IMR-90 (cell line): ENCODE results near the gene ACTN1. TPM values are rescaled to one million over a fixed set of nuclear protein-coding genes. Genes with fewer than 3 reads are reported as not detected.

Source experiments
- ATAC-seq: fragments of 200-7000 bp; cut with Tn5 transposase; 2 replicates; pipeline ENCODE4 v1.9.1; 2020; ENCODE audit warnings: low read depth, mild to moderate bottlenecking, moderate library complexity
- BruUV-seq: library from RNA; stranded (reverse); fragments of 400-500 nt; replicated peaks from 2 replicates; lab custom pipeline; 2021; lab: Mats Ljungman, UMichigan
- CTCF ChIA-PET: fragments of 300-600 bp; formaldehyde crosslinking; extraction: SDS; loops from one replicate; lab custom pipeline; 2021; ENCODE audit warnings: antibody characterized with exemption; lab: Yijun Ruan, JAX
- POLR2A ChIA-PET: fragments of 300-600 bp; sonication (Branson Sonifier 250); formaldehyde crosslinking; loops from one replicate; lab custom pipeline; 2022; ENCODE audit warnings: antibody characterized with exemption; ENCODE audit not compliant: unreplicated experiment; lab: Charles Lee
- DNase-seq: peaks from one replicate; pipeline ENCODE4 v3.0.0; 2013
- H2AFZ ChIP-seq: replicated peaks from 2 replicates; pipeline ENCODE3; 2013; ENCODE audit warnings: low read length, mild to moderate bottlenecking; ENCODE audit not compliant: poor library complexity
- H2AK5ac ChIP-seq: 2 replicates; pipeline ENCODE4 v1.6.1; 2013; ENCODE audit warnings: low read depth, low read length, inconsistent platforms
- H2AK9ac ChIP-seq: replicated peaks from 2 replicates; pipeline ENCODE3; 2013; ENCODE audit warnings: mild to moderate bottlenecking, low read depth, low read length, moderate library complexity; ENCODE audit not compliant: poor library complexity
- H2BK120ac ChIP-seq: 2 replicates; pipeline ENCODE4 v1.6.1; 2013; ENCODE audit warnings: low read depth, low read length, inconsistent platforms
- H2BK15ac ChIP-seq: 3 replicates; pipeline ENCODE4 v1.6.1; 2013; ENCODE audit warnings: low read depth, low read length, inconsistent platforms
- H2BK20ac ChIP-seq: 2 replicates; pipeline ENCODE4 v1.6.1; 2013; ENCODE audit warnings: low read depth, mild to moderate bottlenecking, inconsistent platforms, low read length, moderate library complexity
- H2BK5ac ChIP-seq: 2 replicates; pipeline ENCODE4 v1.6.1; 2013; ENCODE audit warnings: mild to moderate bottlenecking, low read depth, low read length, inconsistent platforms; ENCODE audit not compliant: poor library complexity, severe bottlenecking
- H3K14ac ChIP-seq: replicated peaks from 2 replicates; pipeline ENCODE4 v1.6.1; 2013; ENCODE audit warnings: low read depth, low read length, inconsistent platforms
- H3K18ac ChIP-seq: 2 replicates; pipeline ENCODE4 v1.6.1; 2013; ENCODE audit warnings: low read depth, low read length, control low read depth
- H3K23ac ChIP-seq: 2 replicates; pipeline ENCODE4 v1.6.1; 2013; ENCODE audit warnings: low read depth, low read length, inconsistent platforms
- H3K27ac ChIP-seq: 2 replicates; pipeline ENCODE4 v1.5.1; 2013; ENCODE audit warnings: mild to moderate bottlenecking, control low read depth, low read length; ENCODE audit not compliant: insufficient read depth
- H3K27me3 ChIP-seq: 2 replicates; pipeline ENCODE4 v1.6.1; 2013; ENCODE audit warnings: low read length; ENCODE audit not compliant: control insufficient read depth, insufficient read depth
- H3K36me3 ChIP-seq: 2 replicates; pipeline ENCODE4 v1.6.1; 2013; ENCODE audit warnings: low read length, mixed read lengths; ENCODE audit not compliant: control insufficient read depth, insufficient read depth
- H3K4ac ChIP-seq: 2 replicates; pipeline ENCODE4 v1.6.1; 2013; ENCODE audit warnings: low read depth, low read length, inconsistent platforms
- H3K4me1 ChIP-seq: 2 replicates; pipeline ENCODE4 v1.6.1; 2013; ENCODE audit warnings: low read length, mixed read lengths; ENCODE audit not compliant: control insufficient read depth, insufficient read depth
- H3K4me2 ChIP-seq: 2 replicates; pipeline ENCODE4 v1.6.1; 2013; ENCODE audit warnings: low read depth, mild to moderate bottlenecking, control low read depth, low read length, moderate library complexity
- H3K4me3 ChIP-seq: 2 replicates; pipeline ENCODE4 v1.5.1; 2013; ENCODE audit warnings: low read depth, mild to moderate bottlenecking, control low read depth, low read length, moderate library complexity; ENCODE audit not compliant: insufficient read depth
- H3K56ac ChIP-seq: 2 replicates; pipeline ENCODE4 v1.6.1; 2013; ENCODE audit warnings: low read length, inconsistent platforms; ENCODE audit not compliant: insufficient read depth; ENCODE audit errors: extremely low read depth
- H3K79me1 ChIP-seq, 2 experiments: 2 replicates each; pipeline ENCODE4 v1.6.1; 2013; ENCODE audit warnings: low read length in 2 of 2, inconsistent platforms in 1 of 2, low read depth in 1 of 2
- H3K9ac ChIP-seq: 2 replicates; pipeline ENCODE4 v1.6.1; 2013; ENCODE audit warnings: low read depth, low read length, control low read depth
- H3K9me1 ChIP-seq: 2 replicates; pipeline ENCODE4 v1.6.1; 2013; ENCODE audit warnings: low read length, inconsistent platforms; ENCODE audit not compliant: insufficient read depth
- H3K9me3 ChIP-seq: 2 replicates; pipeline ENCODE4 v1.6.1; 2013; ENCODE audit warnings: low read length; ENCODE audit not compliant: control insufficient read depth, insufficient read depth
- H4K20me1 ChIP-seq: 2 replicates; pipeline ENCODE4 v1.6.1; 2013; ENCODE audit warnings: low read length, inconsistent platforms; ENCODE audit not compliant: insufficient read depth
- H4K5ac ChIP-seq: 2 replicates; pipeline ENCODE4 v1.6.1; 2013; ENCODE audit warnings: mild to moderate bottlenecking, low read depth, low read length, control low read depth
- H4K8ac ChIP-seq, 2 experiments: 2 replicates each; pipeline ENCODE4 v1.6.1; 2013; ENCODE audit warnings: low read depth in 2 of 2, low read length in 2 of 2, control low read depth in 1 of 2, inconsistent platforms in 1 of 2
- H4K91ac ChIP-seq: 2 replicates; pipeline ENCODE4 v1.6.1; 2013; ENCODE audit warnings: low read depth, low read length, inconsistent platforms; ENCODE audit not compliant: insufficient read depth
- BHLHE40 ChIP-seq: fragments of 150-350 bp; IDR thresholded peaks from 2 replicates; pipeline ENCODE4 v1.6.1; 2016; ENCODE audit warnings: mild to moderate bottlenecking, low read depth, low read length
- CEBPB ChIP-seq: IDR thresholded peaks from 2 replicates; pipeline ENCODE4 v1.6.1; 2012; ENCODE audit warnings: low read depth, low read length, improper control_type of control experiment
- CHD1 ChIP-seq: IDR thresholded peaks from 2 replicates; pipeline ENCODE4 v1.6.1; 2012; ENCODE audit warnings: low read depth, low read length, improper control_type of control experiment
- FOS ChIP-seq: fragments of 150-350 bp; IDR thresholded peaks from 2 replicates; pipeline ENCODE4 v1.6.1; 2016; ENCODE audit warnings: low read depth, low read length
- MAFK ChIP-seq: IDR thresholded peaks from 2 replicates; pipeline ENCODE4 v1.6.1; 2012; ENCODE audit warnings: low read depth, low read length, improper control_type of control experiment
- MAZ ChIP-seq: IDR thresholded peaks from 2 replicates; pipeline ENCODE4 v1.6.1; 2012; ENCODE audit warnings: low read depth, mild to moderate bottlenecking, low read length, improper control_type of control experiment, moderate library complexity, borderline replicate concordance
- MXI1 ChIP-seq: IDR thresholded peaks from 2 replicates; pipeline ENCODE4 v1.6.1; 2012; ENCODE audit warnings: low read depth, mild to moderate bottlenecking, low read length, moderate library complexity, borderline replicate concordance
- NFE2L2 ChIP-seq: fragments of 150-350 bp; IDR thresholded peaks from 2 replicates; pipeline ENCODE4 v1.6.1; 2016; ENCODE audit warnings: low read depth, mild to moderate bottlenecking, low read length
- POLR2A ChIP-seq: IDR thresholded peaks from 2 replicates; pipeline ENCODE4 v1.6.1; 2012; ENCODE audit warnings: mild to moderate bottlenecking, low read depth, low read length
- RAD21 ChIP-seq: IDR thresholded peaks from 2 replicates; pipeline ENCODE4 v1.6.1; 2012; ENCODE audit warnings: low read length, improper control_type of control experiment
- RCOR1 ChIP-seq: IDR thresholded peaks from 2 replicates; pipeline ENCODE4 v1.6.1; 2012; ENCODE audit warnings: mild to moderate bottlenecking, low read length, improper control_type of control experiment; ENCODE audit not compliant: insufficient replicate concordance
- RFX5 ChIP-seq: IDR thresholded peaks from 2 replicates; pipeline ENCODE4 v1.8.0; 2012; ENCODE audit warnings: low read depth, mild to moderate bottlenecking, low read length, moderate library complexity
- SMC3 ChIP-seq: fragments of 150-350 bp; IDR thresholded peaks from 2 replicates; pipeline ENCODE4 v1.6.1; 2016; ENCODE audit warnings: low read depth, mild to moderate bottlenecking, antibody characterized with exemption, low read length, moderate library complexity
- USF2 ChIP-seq: fragments of 150-350 bp; IDR thresholded peaks from 2 replicates; pipeline ENCODE4 v1.6.1; 2017; ENCODE audit warnings: mild to moderate bottlenecking, antibody characterized with exemption, low read length, low read depth
- dilution Hi-C: fragments of 300-500 bp; cut with HindIII; formaldehyde crosslinking; loops from one replicate; pipeline ENCODE4 v1.14.3; 2018; ENCODE audit warnings: low sequenced_read_pairs; ENCODE audit not compliant: unreplicated experiment
- in situ Hi-C: fragments of 300-500 bp; cut with MboI; formaldehyde crosslinking; loops from 3 replicates; pipeline ENCODE4 v1.14.3; 2019; ENCODE audit warnings: low sequenced_read_pairs, inconsistent platforms, mixed read lengths
- intact Hi-C: fragments of 100-400 bp; cut with micrococcal nuclease; formaldehyde crosslinking; loops from 2 replicates; pipeline ENCODE4 v1.10.0; 2022
- polyA plus RNA-seq, 3 experiments: library from polyadenylated mRNA; depleted of rRNA; stranded (reverse); fragments of >200 nt; gene quantifications; 2 replicates each; pipeline ENCODE4 v1.2.3, GENCODE V29; 2012; ENCODE audit warnings: low replicate concordance in 1 of 3
- total RNA-seq: library from RNA; depleted of rRNA; stranded (reverse); fragments of >200 nt; gene quantifications from 2 replicates; pipeline ENCODE4 v1.2.3, GENCODE V29; 2012
- TF ChIP-seq, protein P1 (sequence below): fragments of 150-350 bp; IDR thresholded peaks from 2 replicates; pipeline ENCODE4 v1.6.1; 2016; ENCODE audit warnings: low read depth, mild to moderate bottlenecking, low read length, moderate library complexity, borderline replicate concordance
- TF ChIP-seq, protein P2 (sequence below): conservative IDR thresholded peaks from 2 replicates; pipeline ENCODE4 v1.5.1; 2012; ENCODE audit warnings: mild to moderate bottlenecking, low read depth, low read length, improper control_type of control experiment

The ACTN1 gene
- total and polyA plus RNA-seq, 2 of the 4 experiments (the other 2 are of a cell fraction) = 684 to 766 TPM

DNA sequence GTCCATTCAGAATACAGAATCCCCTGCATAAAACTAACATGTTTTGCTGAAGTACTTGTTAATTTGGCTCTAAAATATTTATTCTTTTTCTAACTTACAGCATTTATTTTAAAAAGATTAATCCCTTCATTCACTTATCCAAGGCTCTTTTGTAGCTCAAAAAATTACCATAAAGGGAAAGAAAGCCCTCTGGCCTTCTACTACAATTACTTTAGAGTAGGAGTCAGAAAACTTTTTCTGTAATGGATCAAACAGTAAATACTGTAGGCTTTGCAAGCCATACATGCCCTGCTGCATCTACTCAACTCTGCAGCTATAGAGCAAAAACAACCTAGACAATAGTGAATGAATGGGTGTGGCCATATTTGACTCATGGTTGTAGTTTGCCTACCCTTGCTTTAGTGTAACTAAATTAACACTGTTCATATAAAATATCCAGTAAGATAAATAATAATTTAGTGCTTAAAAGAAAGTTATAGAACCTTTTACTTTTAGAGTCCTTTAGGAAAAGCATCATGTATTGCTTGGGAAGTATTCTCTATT lies 112.0 kb downstream of the ACTN1 start:
- Histone ChIP-seq H3K79me1 (peaks cover 8 to 16% of the 10 kb centered on the region in 2 experiments; a peak in 3 of 4 replicates), H2BK15ac (no peak overlapping the region), H3K18ac (no peak overlapping the region), H4K5ac (no peak overlapping the region), H2AK9ac (no peak overlapping the region), H3K14ac (no peak overlapping the region), H4K20me1 (peaks cover 24% of the 10 kb centered on the region), H2BK20ac (no peak overlapping the region), H3K23ac (no peak overlapping the region), H4K91ac (no peak overlapping the region), H2AK5ac (no peak overlapping the region), H3K56ac (no peak overlapping the region), H3K9me3 (peaks cover 6% of the 10 kb centered on the region), H4K8ac (no peak overlapping the region), H2BK5ac (no peak overlapping the region), H3K4me3 (no peak overlapping the region), H3K36me3 (peaks cover 20% of the 10 kb centered on the region), H3K9ac (no peak overlapping the region), H2AFZ (no peak overlapping the region), H3K27ac (no peak overlapping the region), H3K9me1 (peaks cover 9% of the 10 kb centered on the region), H3K4me2 (no peak overlapping the region), H2BK120ac (no peak overlapping the region), H3K4ac (no peak overlapping the region), H3K4me1 (no peaks in the 10 kb centered on the region), H3K27me3 (no peaks in the 10 kb centered on the region)
- no peak for TF ChIP-seq CEBPB
- TF ChIP-seq NFE2L2 = no peak
- no peak for TF ChIP-seq SMC3
- TF ChIP-seq RCOR1 = no peak
- no peak for TF ChIP-seq USF2
- TF ChIP-seq, protein P1, sequence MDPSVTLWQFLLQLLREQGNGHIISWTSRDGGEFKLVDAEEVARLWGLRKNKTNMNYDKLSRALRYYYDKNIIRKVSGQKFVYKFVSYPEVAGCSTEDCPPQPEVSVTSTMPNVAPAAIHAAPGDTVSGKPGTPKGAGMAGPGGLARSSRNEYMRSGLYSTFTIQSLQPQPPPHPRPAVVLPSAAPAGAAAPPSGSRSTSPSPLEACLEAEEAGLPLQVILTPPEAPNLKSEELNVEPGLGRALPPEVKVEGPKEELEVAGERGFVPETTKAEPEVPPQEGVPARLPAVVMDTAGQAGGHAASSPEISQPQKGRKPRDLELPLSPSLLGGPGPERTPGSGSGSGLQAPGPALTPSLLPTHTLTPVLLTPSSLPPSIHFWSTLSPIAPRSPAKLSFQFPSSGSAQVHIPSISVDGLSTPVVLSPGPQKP = no peak
- no peak for TF ChIP-seq CHD1
- no peak for TF ChIP-seq RAD21
- no peak for TF ChIP-seq FOS
- TF ChIP-seq MAFK = no peak
- no peak for TF ChIP-seq RFX5
- TF ChIP-seq BHLHE40 = no peak
- TF ChIP-seq MAZ = no peak
- TF ChIP-seq MXI1 = no peak
- TF ChIP-seq POLR2A = no peak
- TF ChIP-seq, protein P2, sequence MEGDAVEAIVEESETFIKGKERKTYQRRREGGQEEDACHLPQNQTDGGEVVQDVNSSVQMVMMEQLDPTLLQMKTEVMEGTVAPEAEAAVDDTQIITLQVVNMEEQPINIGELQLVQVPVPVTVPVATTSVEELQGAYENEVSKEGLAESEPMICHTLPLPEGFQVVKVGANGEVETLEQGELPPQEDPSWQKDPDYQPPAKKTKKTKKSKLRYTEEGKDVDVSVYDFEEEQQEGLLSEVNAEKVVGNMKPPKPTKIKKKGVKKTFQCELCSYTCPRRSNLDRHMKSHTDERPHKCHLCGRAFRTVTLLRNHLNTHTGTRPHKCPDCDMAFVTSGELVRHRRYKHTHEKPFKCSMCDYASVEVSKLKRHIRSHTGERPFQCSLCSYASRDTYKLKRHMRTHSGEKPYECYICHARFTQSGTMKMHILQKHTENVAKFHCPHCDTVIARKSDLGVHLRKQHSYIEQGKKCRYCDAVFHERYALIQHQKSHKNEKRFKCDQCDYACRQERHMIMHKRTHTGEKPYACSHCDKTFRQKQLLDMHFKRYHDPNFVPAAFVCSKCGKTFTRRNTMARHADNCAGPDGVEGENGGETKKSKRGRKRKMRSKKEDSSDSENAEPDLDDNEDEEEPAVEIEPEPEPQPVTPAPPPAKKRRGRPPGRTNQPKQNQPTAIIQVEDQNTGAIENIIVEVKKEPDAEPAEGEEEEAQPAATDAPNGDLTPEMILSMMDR = no peak
- dilution Hi-C loops = no loop called here
- intact Hi-C loops = no loop called here
- BruUV-seq = no TSS peak
- ATAC-seq (no peak), DNase-seq (no peak)
- ChIA-PET POLR2A (no interaction called here), CTCF (interaction anchor here (0.9 kb wide), 1 partner anchor 73 kb away, joined by 3 read pairs; no protein-coding TSS in a partner anchor)
- in situ Hi-C loops = loop anchor here (10.0 kb wide), 1 partner anchor 238 kb away; no protein-coding TSS in a partner anchor
